HG03135 (cell line): ENCODE data around the gene TTLL11.

Experiments
- ATAC-seq: cut with Tn5 transposase; IDR thresholded peaks from one replicate; pipeline ENCODE4 v1.9.1; 2021; ENCODE audit warnings: mild to moderate bottlenecking, moderate library complexity; ENCODE audit not compliant: unreplicated experiment

TTLL11 gene

GRCh38 chr9:121840838-121841760, 252.0 kb downstream of the TTLL11 start:
- no peak for ATAC-seq

GRCh38 chr9:121839726-121840500, 253.2 kb downstream of the TTLL11 start:
- no peak for ATAC-seq

GRCh38 chr9:121838746-121839669, 254.1 kb downstream of the TTLL11 start:
- ATAC-seq = no peak

- ATAC-seq = no peak
Observed at GRCh38 chr9:121837113-121837961, 255.8 kb downstream of the TTLL11 start.

GRCh38 chr9:121836366-121836885, 256.7 kb downstream of the TTLL11 start:
- no peak for ATAC-seq

- no peak for ATAC-seq
Observed at GRCh38 chr9:121835587-121836365, 257.3 kb downstream of the TTLL11 start.

- no peak for ATAC-seq
Observed at GRCh38 chr9:121833061-121833460, 260.0 kb downstream of the TTLL11 start.

- ATAC-seq = no peak
Observed at GRCh38 chr9:121831869-121832268, 261.2 kb downstream of the TTLL11 start.

GRCh38 chr9:121830441-121831140, 262.5 kb downstream of the TTLL11 start:
- no peak for ATAC-seq

GRCh38 chr9:121827251-121827967, 265.7 kb downstream of the TTLL11 start:
- ATAC-seq = no peak

- ATAC-seq = no peak
Observed at GRCh38 chr9:121826711-121827110, 266.4 kb downstream of the TTLL11 start.

- ATAC-seq = no peak
Observed at GRCh38 chr9:121825031-121825691, 267.9 kb downstream of the TTLL11 start.

GRCh38 chr9:121824651-121825030, 268.5 kb downstream of the TTLL11 start:
- no peak for ATAC-seq

- no peak for ATAC-seq
Observed at GRCh38 chr9:121823451-121824169, 269.5 kb downstream of the TTLL11 start.

- ATAC-seq = no peak
Observed at GRCh38 chr9:121822093-121823085, 270.7 kb downstream of the TTLL11 start.
